CD8-positive, alpha-beta memory T cell (primary cell): Measurements from ENCODE around the gene RET. TPM values are rescaled to one million over a fixed set of nuclear protein-coding genes. Genes with fewer than 3 reads are reported as not detected.

ENCODE experiments used
- CTCF ChIA-PET: fragments of 350-600 bp; sonication (Branson Sonifier 250); formaldehyde crosslinking; loops from one replicate; lab custom pipeline; 2021; ENCODE audit warnings: antibody characterized with exemption; lab: Charles Lee
- POLR2A ChIA-PET: fragments of 350-600 bp; sonication (Branson Sonifier 250); formaldehyde crosslinking; loops from one replicate; lab custom pipeline; 2021; ENCODE audit warnings: antibody characterized with exemption; lab: Charles Lee
- DNase-seq, 5 donors: peaks; one replicate each; pipeline versions ENCODE4 v3.0.0 to v3.0.0-alpha.2; 2020 to 2022; ENCODE audit warnings: mixed read lengths in 1 of 5
- H3K27ac ChIP-seq: one replicate; pipeline ENCODE4 v1.7.0; 2013; ENCODE audit warnings: low read depth, mild to moderate bottlenecking, low read length, moderate library complexity
- H3K27me3 ChIP-seq: 2 replicates; pipeline ENCODE4 v1.7.0; 2013; ENCODE audit warnings: low read length, mild to moderate bottlenecking; ENCODE audit not compliant: insufficient read depth, poor library complexity, severe bottlenecking
- H3K36me3 ChIP-seq: 2 replicates; pipeline ENCODE4 v1.7.0; 2013; ENCODE audit warnings: mild to moderate bottlenecking, low read length, moderate library complexity; ENCODE audit not compliant: insufficient read depth
- H3K4me1 ChIP-seq: 2 replicates; pipeline ENCODE4 v1.7.0; 2013; ENCODE audit warnings: mild to moderate bottlenecking, low read length, moderate library complexity; ENCODE audit not compliant: insufficient read depth
- H3K4me3 ChIP-seq: 2 replicates; pipeline ENCODE4 v1.7.0; 2013; ENCODE audit warnings: mild to moderate bottlenecking, low read length
- H3K9me3 ChIP-seq: 2 replicates; pipeline ENCODE4 v1.7.0; 2013; ENCODE audit warnings: mild to moderate bottlenecking, low read length
- H3K27ac Mint-ChIP-seq, 8 donors: one replicate each; pipeline ENCODE4 v1.8.0; 2020 to 2021; ENCODE audit warnings: mixed read lengths in 8 of 8, mild to moderate bottlenecking in 6 of 8, inconsistent platforms in 3 of 8, moderate library complexity in 3 of 8
- H3K27me3 Mint-ChIP-seq, 2 donors: one replicate each; pipeline ENCODE4 v1.8.0; 2020 to 2021; ENCODE audit warnings: mixed read lengths in 2 of 2, mild to moderate bottlenecking in 1 of 2, moderate library complexity in 1 of 2
- H3K36me3 Mint-ChIP-seq, 3 donors: one replicate each; pipeline ENCODE4 v1.8.0; 2020 to 2021; ENCODE audit warnings: mixed read lengths in 3 of 3, inconsistent platforms in 1 of 3, mild to moderate bottlenecking in 1 of 3
- H3K4me1 Mint-ChIP-seq, 3 donors: one replicate each; pipeline ENCODE4 v1.8.0; 2020 to 2021; ENCODE audit warnings: mixed read lengths in 3 of 3, inconsistent platforms in 1 of 3, mild to moderate bottlenecking in 1 of 3
- H3K4me3 Mint-ChIP-seq, 7 donors: one replicate each; pipeline ENCODE4 v1.8.0; 2020 to 2021; ENCODE audit warnings: mixed read lengths in 7 of 7, mild to moderate bottlenecking in 6 of 7, moderate library complexity in 4 of 7, inconsistent platforms in 2 of 7
- H3K9me3 Mint-ChIP-seq, 5 donors: one replicate each; pipeline ENCODE4 v1.8.0; 2020 to 2022; ENCODE audit warnings: mixed read lengths in 5 of 5, mild to moderate bottlenecking in 3 of 5, moderate library complexity in 2 of 5, inconsistent platforms in 1 of 5
- polyA plus RNA-seq: library from polyadenylated mRNA; unstranded; fragments of 300-500 nt; fragmentation: Illumina TruSeq; gene quantifications from one replicate; pipeline ENCODE4 v1.2.3, GENCODE V29; 2021
- total RNA-seq, 2 experiments: library from RNA; stranded (reverse); gene quantifications; one replicate each; pipeline ENCODE4 v1.2.3, GENCODE V29; 2021

RET gene
- total RNA-seq (under 1 TPM in 1 of 2 experiments, not detected in 1; 0.24 TPM), polyA plus RNA-seq (0.06 TPM)

GRCh38 chr10:43076876-43077420 lies at the start of gene RET:
TSS of gene RET (plus strand) at chr10:43077069. CDS start at chr10:43077259, 190 bp downstream.
- H3K9me3 ChIP-seq: no peaks in the 10 kb centered on the region
- Mint-ChIP-seq H3K9me3 (no peaks in the 10 kb centered on the region), H3K27me3 (peaks cover 18 to 47% of the 10 kb centered on the region in 2 donors), H3K36me3 (no peaks in the 10 kb centered on the region), H3K4me1 (peaks cover 0 to 16% (median 1%) of the 10 kb centered on the region in 3 donors), H3K27ac (no peak within 1 kb of the TSS), H3K4me3 (peak within 1 kb of the TSS; percentile 27 to 82 (median 63))
- H3K36me3 ChIP-seq: no peaks in the 10 kb centered on the region
- no peaks in the 10 kb centered on the region for H3K4me1 ChIP-seq
- no peak within 1 kb of the TSS for H3K27ac ChIP-seq
- no peak within 1 kb of the TSS for H3K4me3 ChIP-seq
- CTCF ChIA-PET: no interaction called here
- H3K27me3 ChIP-seq: peaks cover 6% of the 10 kb centered on the region
- no peak for DNase-seq
- POLR2A ChIA-PET: no interaction called here

GRCh38 chr10:43027331-43027955 lies 49.4 kb upstream of the RET start:
- H3K4me3 Mint-ChIP-seq: no peak overlapping the region
- H3K4me1 Mint-ChIP-seq: no peaks in the 10 kb centered on the region
- peaks cover 0 to 3% (median 0%) of the 10 kb centered on the region in 3 donors for H3K36me3 Mint-ChIP-seq
- Histone ChIP-seq H3K9me3 (no peaks in the 10 kb centered on the region), H3K4me1 (no peaks in the 10 kb centered on the region), H3K27ac (no peak overlapping the region), H3K4me3 (no peak overlapping the region), H3K36me3 (no peaks in the 10 kb centered on the region), H3K27me3 (no peaks in the 10 kb centered on the region)
- POLR2A ChIA-PET: no interaction called here
- CTCF ChIA-PET: no interaction called here
- no peak overlapping the region for H3K27ac Mint-ChIP-seq
- DNase-seq: no peak
- peaks cover 10 to 21% (median 17%) of the 10 kb centered on the region in 5 donors for H3K9me3 Mint-ChIP-seq
- peaks cover 11 to 27% of the 10 kb centered on the region in 2 donors for H3K27me3 Mint-ChIP-seq

- Mint-ChIP-seq H3K27me3 (peaks cover 6 to 20% of the 10 kb centered on the region in 2 donors), H3K4me3 (no peak overlapping the region), H3K27ac (peak overlapping the region in 1 of 8 donors; percentile 11), H3K4me1 (no peaks in the 10 kb centered on the region), H3K36me3 (peaks cover 0 to 3% (median 0%) of the 10 kb centered on the region in 3 donors), H3K9me3 (peaks cover 15 to 25% (median 23%) of the 10 kb centered on the region in 5 donors)
- Histone ChIP-seq H3K9me3 (no peaks in the 10 kb centered on the region), H3K27me3 (no peaks in the 10 kb centered on the region), H3K36me3 (no peaks in the 10 kb centered on the region), H3K4me3 (no peak overlapping the region), H3K4me1 (no peaks in the 10 kb centered on the region), H3K27ac (no peak overlapping the region)
- ChIA-PET POLR2A (no interaction called here), CTCF (no interaction called here)
- DNase-seq: no peak
Observed at GRCh38 chr10:43028143-43028542, 48.7 kb upstream of the RET start.

- Mint-ChIP-seq H3K9me3 (peaks cover 17 to 27% (median 24%) of the 10 kb centered on the region in 5 donors), H3K36me3 (peaks cover 0 to 3% (median 0%) of the 10 kb centered on the region in 3 donors), H3K27me3 (peaks cover 6 to 17% of the 10 kb centered on the region in 2 donors), H3K27ac (no peak overlapping the region), H3K4me3 (no peak overlapping the region), H3K4me1 (no peaks in the 10 kb centered on the region)
- Histone ChIP-seq H3K27me3 (no peaks in the 10 kb centered on the region), H3K36me3 (no peaks in the 10 kb centered on the region), H3K27ac (no peak overlapping the region), H3K4me3 (no peak overlapping the region), H3K4me1 (no peaks in the 10 kb centered on the region), H3K9me3 (no peaks in the 10 kb centered on the region)
- ChIA-PET CTCF (no interaction called here), POLR2A (no interaction called here)
- DNase-seq: no peak
Observed at GRCh38 chr10:43029043-43029442, 47.8 kb upstream of the RET start.

- ChIA-PET POLR2A (no interaction called here), CTCF (no interaction called here)
- Mint-ChIP-seq H3K4me3 (no peak overlapping the region), H3K27ac (no peak overlapping the region), H3K4me1 (no peaks in the 10 kb centered on the region), H3K36me3 (peaks cover 0 to 3% (median 0%) of the 10 kb centered on the region in 3 donors), H3K9me3 (peaks cover 17 to 27% (median 25%) of the 10 kb centered on the region in 5 donors), H3K27me3 (peaks cover 7 to 16% of the 10 kb centered on the region in 2 donors)
- H3K9me3 ChIP-seq: no peaks in the 10 kb centered on the region
- no peaks in the 10 kb centered on the region for H3K27me3 ChIP-seq
- no peak for DNase-seq
- no peak overlapping the region for H3K4me3 ChIP-seq
- H3K36me3 ChIP-seq: no peaks in the 10 kb centered on the region
- H3K4me1 ChIP-seq: no peaks in the 10 kb centered on the region
- no peak overlapping the region for H3K27ac ChIP-seq
Observed at GRCh38 chr10:43032613-43033012, 44.3 kb upstream of the RET start.

- peaks cover 1 to 7% of the 10 kb centered on the region in 2 donors for H3K27me3 Mint-ChIP-seq
- no peak overlapping the region for H3K4me3 Mint-ChIP-seq
- Histone ChIP-seq H3K4me1 (no peaks in the 10 kb centered on the region), H3K27me3 (no peaks in the 10 kb centered on the region), H3K9me3 (no peaks in the 10 kb centered on the region), H3K4me3 (no peak overlapping the region), H3K36me3 (no peaks in the 10 kb centered on the region), H3K27ac (no peak overlapping the region)
- ChIA-PET CTCF (no interaction called here), POLR2A (no interaction called here)
- H3K4me1 Mint-ChIP-seq: no peaks in the 10 kb centered on the region
- H3K36me3 Mint-ChIP-seq: no peaks in the 10 kb centered on the region
- no peak overlapping the region for H3K27ac Mint-ChIP-seq
- H3K9me3 Mint-ChIP-seq: peaks cover 15 to 24% (median 20%) of the 10 kb centered on the region in 5 donors
- no peak for DNase-seq
Observed at GRCh38 chr10:43035800-43036199, 41.1 kb upstream of the RET start.

- ChIA-PET CTCF (no interaction called here), POLR2A (no interaction called here)
- no peaks in the 10 kb centered on the region for H3K9me3 ChIP-seq
- no peaks in the 10 kb centered on the region for H3K27me3 ChIP-seq
- no peaks in the 10 kb centered on the region for H3K36me3 Mint-ChIP-seq
- no peak overlapping the region for H3K4me3 ChIP-seq
- peaks cover 9 to 20% (median 15%) of the 10 kb centered on the region in 5 donors for H3K9me3 Mint-ChIP-seq
- no peak overlapping the region for H3K27ac Mint-ChIP-seq
- H3K4me1 Mint-ChIP-seq: no peaks in the 10 kb centered on the region
- H3K27ac ChIP-seq: no peak overlapping the region
- no peaks in the 10 kb centered on the region for H3K4me1 ChIP-seq
- peak in 1 of 5 donors; percentile 31 for DNase-seq
- H3K36me3 ChIP-seq: no peaks in the 10 kb centered on the region
- no peak overlapping the region for H3K4me3 Mint-ChIP-seq
- peaks cover 1 to 7% of the 10 kb centered on the region in 2 donors for H3K27me3 Mint-ChIP-seq
Observed at GRCh38 chr10:43036481-43037428, 40.1 kb upstream of the RET start.

- Mint-ChIP-seq H3K9me3 (peaks cover 2 to 13% (median 8%) of the 10 kb centered on the region in 5 donors), H3K27ac (no peak overlapping the region), H3K4me1 (no peaks in the 10 kb centered on the region), H3K4me3 (no peak overlapping the region), H3K36me3 (no peaks in the 10 kb centered on the region), H3K27me3 (peaks cover 1 to 7% of the 10 kb centered on the region in 2 donors)
- Histone ChIP-seq H3K27ac (no peak overlapping the region), H3K4me1 (no peaks in the 10 kb centered on the region), H3K9me3 (no peaks in the 10 kb centered on the region), H3K27me3 (no peaks in the 10 kb centered on the region), H3K36me3 (no peaks in the 10 kb centered on the region), H3K4me3 (no peak overlapping the region)
- peak in 1 of 5 donors; percentile 35 for DNase-seq
- ChIA-PET POLR2A (no interaction called here), CTCF (no interaction called here)
Observed at GRCh38 chr10:43037440-43037839, 39.4 kb upstream of the RET start.
